Subcutaneous adipose tissue (tissue), 4 donors: ENCODE data around the gene TRIM13. TPM values are rescaled to one million over a fixed set of nuclear protein-coding genes. Genes with fewer than 3 reads are reported as not detected.

Experiments used
- CTCF ChIP-seq: fragments of 450-650 bp; IDR thresholded peaks from one replicate; pipeline ENCODE4 v1.5.1; 2016; ENCODE audit warnings: low read depth, mild to moderate bottlenecking, control low read depth, antibody characterized with exemption, moderate library complexity
- small RNA-seq: library from RNA; depleted of rRNA; stranded (forward); fragments of <200 nt; gene quantifications from one replicate; pipeline ENCODE3, GENCODE V24; 2016
- total RNA-seq, 4 donors: library from RNA; depleted of rRNA; stranded (reverse); fragments of >200 nt; gene quantifications; one replicate each; pipeline ENCODE4 v1.1.0, GENCODE V29; 2016

Gene TRIM13
- total RNA-seq, 4 donors from 2014 or later = 11.5 to 18.1 (median 16.1) TPM

- TF ChIP-seq CTCF = no peak
Observed at GRCh38 chr13:50038266-50038665, 41.4 kb downstream of the TRIM13 start.

GRCh38 chr13:50052478-50052877 lies 55.6 kb downstream of the TRIM13 start:
- TF ChIP-seq CTCF = no peak

- no peak for TF ChIP-seq CTCF
Observed at GRCh38 chr13:50053844-50054243, 57.0 kb downstream of the TRIM13 start.

- no peak for TF ChIP-seq CTCF
Observed at GRCh38 chr13:50055454-50055853, 58.6 kb downstream of the TRIM13 start.

GRCh38 chr13:50060718-50061117 lies 63.9 kb downstream of the TRIM13 start:
- TF ChIP-seq CTCF = no peak

- no peak for TF ChIP-seq CTCF
Observed at GRCh38 chr13:50065712-50066111, 68.9 kb downstream of the TRIM13 start.

Small RNA genes within 50 kb of the gene (small RNA-seq; reads per million reads assigned to genes)
- gene MIR16-1 (0.61 reads per million), gene MIR3613 (1.8 reads per million, percentile 32 among the genes with 10 or more reads in this experiment), gene RF02105 (not detected), gene RF02106 (not detected), gene RF02107 (not detected), gene RF02108 (not detected)

Other genes with a start within 250 kb of the TRIM13 start
- gene KPNA3, start 204.4 kb upstream of the TRIM13 start, total RNA-seq = 10 to 100 TPM; 24.1 to 54.0 (median 32.0) TPM
- 1 to 10 TPM; 3.1 to 7.5 (median 4.7) TPM for gene SPRYD7, start 60.7 kb upstream of the TRIM13 start, total RNA-seq
- gene KCNRG, start 18.4 kb downstream of the TRIM13 start, total RNA-seq = 1 to 10 TPM; 1.1 to 3.1 (median 1.9) TPM